HG03175 (cell line): ENCODE measurements around the gene OR1F1.
"Not testable (repeated sequence)": the region's sequence is repeated elsewhere in the genome, so short reads cannot be mapped to it uniquely, and the experiment has no call there.

Source experiments
- ATAC-seq: cut with Tn5 transposase; IDR thresholded peaks from one replicate; pipeline ENCODE4 v1.9.1; 2021; ENCODE audit warnings: mild to moderate bottlenecking, moderate library complexity; ENCODE audit not compliant: unreplicated experiment

OR1F1 gene

DNA sequence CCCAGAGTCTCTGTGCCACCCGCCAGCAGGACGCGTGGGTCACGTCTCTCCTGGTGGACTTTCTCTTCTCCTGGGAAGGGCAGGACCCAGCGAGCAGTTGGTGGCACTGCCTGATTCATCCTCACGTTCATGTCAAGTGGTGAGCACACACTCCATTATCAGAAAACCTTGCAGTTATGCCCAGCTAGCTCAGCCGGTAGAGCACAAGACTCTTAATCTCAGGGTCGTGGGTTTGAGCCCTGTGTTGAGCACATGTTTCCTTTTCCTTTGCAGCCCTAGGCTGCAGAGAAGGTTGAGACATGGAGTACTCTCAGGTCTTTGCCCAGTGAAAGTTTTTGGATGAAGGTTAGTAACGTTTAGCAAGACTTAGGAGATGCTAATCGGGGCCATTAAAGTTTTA, 8.0 kb downstream of the OR1F1 start:
- ATAC-seq: no peak

DNA sequence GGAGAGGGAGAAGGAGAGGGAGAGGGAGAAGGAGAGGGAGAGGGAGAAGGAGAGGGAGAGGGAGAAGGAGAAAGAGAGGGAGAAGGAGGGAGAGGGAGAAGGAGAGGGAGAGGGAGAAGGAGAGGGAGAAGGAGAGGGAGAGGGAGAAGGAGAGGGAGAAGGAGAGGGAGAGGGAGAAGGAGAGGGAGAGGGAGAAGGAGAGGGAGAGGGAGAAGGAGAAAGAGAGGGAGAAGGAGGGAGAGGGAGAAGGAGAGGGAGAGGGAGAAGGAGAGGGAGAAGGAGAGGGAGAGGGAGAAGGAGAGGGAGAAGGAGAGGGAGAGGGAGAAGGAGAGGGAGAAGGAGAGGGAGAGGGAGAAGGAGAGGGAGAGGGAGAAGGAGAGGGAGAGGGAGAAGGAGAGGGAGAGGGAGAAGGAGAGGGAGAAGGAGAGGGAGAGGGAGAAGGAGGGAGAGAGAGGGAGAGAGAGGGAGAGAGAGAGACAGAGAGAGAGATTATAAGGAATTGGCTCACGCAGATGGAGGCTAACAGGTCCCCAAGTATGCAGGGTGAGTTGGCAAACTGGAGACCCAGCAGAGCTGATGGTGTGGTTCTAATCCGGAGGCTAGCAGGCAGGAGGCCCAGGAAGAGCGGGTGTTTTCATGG, 9.8 kb downstream of the OR1F1 start:
- not testable (repeated sequence) for ATAC-seq

DNA sequence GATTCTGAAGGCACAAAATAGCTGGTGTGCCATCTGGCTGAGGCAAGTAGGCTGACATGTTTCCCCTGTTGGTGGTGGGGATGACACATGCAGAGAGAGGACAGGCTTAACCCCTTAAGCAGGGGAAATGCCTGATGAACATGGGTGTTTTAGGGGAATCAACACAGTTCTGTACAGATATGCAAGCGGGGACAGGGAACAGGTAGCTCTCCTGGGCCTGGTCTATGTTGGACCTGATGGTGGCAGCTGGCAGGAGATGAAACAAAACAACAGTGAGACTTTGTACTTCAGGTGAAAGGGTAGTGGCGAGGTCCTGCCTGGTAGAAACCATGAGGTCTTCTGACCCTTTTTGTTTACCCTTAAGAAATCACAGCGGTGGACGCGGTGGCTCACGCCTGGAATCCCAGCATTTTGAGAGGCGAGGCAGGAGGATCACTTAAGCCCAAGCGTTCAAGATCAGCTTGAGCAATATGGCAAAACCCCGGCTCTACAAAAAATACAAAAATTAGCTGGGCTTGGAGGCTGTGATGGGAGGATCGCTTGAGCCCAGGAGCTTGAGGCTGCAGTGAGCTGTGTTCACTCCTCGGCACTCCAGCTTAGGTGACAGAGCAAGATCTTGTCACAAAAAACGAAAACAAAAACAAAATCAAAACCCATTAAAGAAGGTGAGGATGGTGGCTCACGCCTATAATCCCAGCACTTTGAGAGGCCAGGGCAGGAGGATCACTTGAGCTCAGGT, 10.5 kb downstream of the OR1F1 start:
- ATAC-seq: no peak

DNA sequence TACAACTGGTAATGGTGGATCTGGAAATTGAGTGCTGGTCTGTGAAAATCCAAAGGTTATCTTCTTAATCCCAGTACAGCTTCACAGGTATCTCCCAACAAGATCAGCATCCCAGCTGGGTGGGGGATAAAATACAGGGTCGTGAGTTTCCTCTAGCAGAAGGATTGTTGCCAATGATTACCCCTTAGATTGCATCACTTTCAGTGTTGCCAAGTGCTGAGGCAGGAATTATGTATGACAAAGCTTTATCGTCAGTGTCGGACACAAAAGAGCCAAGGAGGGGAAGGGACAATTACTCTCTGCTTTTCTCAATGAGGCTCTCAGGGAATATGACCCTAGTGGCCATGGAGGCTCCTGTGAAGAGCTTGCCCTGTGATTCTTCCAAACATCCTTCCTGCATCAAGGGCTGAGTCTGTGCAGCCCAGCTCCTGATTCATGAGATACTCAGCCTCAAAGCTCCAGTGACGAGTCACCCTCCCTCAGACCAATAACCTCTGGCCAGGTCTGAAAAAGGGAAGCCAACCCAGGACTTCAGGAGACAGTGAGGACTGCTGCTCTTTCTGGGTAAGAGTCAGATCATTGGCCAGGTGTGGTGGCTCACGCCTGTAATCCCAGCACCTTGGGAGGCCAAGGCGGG, 15.0 kb downstream of the OR1F1 start:
- ATAC-seq: no peak

DNA sequence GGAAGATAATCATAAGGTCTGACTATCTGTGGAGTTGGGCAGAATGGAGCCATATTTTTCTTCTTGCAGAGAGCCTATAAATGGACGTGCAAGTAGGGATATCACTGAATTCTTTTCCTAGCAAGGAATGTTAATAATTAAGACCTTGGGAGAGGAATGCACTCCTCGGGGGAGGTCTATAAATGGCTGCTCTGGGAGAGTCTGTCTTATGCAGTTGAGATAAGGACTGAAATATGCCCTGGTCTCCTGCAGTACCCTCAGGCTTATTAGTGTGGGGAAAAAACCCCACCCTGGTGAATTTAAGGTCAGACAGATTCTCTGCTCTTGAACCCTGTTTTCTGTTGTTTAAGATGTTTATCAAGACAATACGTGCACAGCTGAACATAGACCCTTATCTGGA, 17.9 kb downstream of the OR1F1 start:
- ATAC-seq: not testable (repeated sequence)

DNA sequence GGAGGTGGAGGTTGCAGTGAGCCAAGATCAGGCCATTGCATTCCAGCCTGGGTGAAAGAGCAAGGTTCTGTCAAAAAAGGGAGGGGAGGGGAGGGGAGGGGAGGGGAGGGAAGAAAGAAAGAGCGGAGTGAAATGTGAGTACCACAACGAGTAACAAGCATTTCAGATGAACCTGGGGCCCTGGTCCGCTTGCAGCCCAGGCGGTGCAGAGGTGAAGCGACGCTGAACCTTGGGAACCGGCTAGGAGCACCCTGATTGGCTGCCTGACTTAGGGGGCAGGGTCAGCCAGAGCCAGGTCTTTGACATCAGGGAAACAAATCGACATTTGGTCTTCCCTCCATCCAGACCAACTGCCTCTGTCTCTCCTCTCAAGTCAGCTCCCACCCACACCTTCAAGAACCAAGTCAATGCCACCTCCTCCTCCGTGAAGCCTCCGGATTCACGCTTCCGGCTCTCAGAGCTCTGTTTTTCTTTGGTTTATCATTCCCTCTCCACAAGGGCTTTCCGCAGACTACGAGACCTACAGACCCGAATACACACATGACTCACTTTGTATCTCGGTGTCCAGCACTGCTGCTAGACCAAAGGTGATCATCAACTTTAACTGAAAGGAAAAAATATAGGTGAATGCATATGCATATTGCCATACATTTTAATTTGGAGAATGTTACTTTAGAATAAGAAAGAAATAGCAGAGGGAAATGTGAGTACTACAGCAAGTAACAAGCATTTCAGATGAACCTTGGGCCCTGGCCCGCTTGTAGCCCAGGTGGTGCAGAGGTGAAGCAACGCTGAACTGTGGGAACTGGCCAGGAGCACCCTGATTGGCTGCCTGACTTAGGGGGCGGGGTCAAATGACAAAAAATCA, 19.3 kb downstream of the OR1F1 start:
- ATAC-seq: no peak

DNA sequence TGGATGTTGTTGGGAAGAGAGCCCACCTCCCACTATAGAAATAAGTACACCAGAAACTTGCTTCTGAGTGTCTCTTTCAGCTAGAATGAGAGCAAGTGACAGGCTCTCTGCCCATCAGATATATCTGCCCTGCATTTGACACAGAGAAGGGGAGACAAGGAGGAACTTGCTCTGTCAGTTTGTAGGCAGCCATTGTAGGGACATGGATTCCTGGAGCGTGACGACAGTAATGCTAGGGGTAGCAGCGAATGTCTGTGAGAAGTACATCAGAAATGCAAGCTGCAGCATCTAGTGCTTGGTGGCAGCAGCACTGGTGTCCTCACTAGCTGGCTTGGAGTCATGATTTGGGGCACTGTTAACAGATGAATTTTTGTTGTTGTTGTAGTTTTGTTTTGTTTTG, 24.0 kb downstream of the OR1F1 start:
- no peak for ATAC-seq

DNA sequence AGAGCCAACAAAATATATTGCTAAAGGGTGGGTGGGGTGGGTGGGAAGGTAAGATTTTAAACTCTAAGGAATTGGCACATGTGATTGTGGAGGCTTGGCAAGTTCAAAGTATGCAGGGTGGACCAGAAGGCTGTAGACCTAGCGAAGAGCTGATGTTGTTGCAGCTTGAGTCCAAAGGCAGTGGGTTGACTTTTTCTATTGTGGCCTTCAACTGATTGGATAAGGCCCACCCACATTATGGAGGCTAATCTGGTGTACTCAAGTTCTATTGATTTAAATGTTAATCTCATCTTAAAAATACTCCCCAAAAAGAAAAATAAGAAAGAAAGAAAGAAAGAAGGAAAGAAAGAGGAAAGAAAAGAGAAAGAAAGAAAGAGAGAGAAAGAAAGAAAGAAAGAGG, 24.6 kb downstream of the OR1F1 start:
- ATAC-seq: no peak

DNA sequence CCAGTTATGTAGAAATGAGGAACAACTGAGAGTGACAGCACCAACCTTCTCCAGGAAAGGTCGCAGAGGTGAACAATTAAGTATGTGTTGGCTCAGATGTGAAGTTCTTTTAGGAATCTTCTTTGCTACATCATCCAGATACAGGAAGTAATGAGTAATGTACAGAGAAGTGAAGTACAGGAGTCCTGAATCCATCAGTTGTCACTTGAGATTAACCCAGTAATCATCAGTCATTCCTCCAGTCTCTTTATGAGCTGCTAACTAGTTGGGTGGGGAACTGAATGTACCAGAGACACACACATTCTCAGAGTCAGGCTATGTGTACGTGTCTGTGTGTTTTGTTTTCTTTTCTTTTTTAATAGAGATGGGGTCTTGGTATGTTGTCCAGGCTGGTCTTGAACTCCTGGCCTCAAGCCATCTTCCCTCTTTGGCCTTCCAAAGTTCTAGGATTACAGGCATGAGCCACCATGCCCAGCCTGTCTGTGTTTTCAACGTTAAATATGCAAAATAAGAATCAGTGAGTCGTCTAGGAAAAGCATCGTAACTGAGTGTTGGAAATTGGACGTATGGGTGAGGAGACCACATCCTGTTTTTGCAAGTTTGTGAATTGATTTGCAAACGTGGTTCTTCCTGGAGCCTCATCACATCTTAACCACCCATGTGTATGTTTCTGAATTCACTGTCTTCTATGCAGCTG, 27.0 kb downstream of the OR1F1 start:
- no peak for ATAC-seq

DNA sequence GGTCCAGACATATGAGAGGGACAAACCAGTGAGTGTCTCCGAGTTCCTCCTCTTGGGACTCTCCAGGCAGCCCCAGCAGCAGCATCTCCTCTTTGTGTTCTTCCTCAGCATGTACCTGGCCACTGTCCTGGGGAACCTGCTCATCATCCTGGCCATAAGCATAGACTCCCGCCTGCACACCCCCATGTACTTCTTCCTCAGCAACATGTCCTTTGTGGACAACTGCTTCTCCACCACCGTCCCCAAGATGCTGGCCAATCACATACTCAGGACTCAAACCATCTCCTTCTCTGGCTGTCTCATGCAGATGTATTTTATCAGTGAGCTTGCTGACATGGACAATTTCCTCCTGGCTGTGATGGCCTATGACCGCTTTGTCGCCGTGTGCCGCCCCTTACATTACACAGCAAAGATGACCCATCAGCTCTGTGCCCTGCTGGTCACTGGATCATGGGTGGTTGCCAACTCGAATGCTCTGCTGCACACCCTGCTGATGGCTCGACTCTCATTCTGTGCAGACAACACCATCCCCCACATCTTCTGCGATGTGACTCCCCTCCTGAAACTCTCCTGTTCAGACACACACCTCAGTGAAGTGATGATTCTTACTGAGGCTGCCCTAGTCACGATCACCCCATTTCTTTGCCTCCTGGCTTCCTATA, 27.7 kb downstream of the OR1F1 start:
- no peak for ATAC-seq

DNA sequence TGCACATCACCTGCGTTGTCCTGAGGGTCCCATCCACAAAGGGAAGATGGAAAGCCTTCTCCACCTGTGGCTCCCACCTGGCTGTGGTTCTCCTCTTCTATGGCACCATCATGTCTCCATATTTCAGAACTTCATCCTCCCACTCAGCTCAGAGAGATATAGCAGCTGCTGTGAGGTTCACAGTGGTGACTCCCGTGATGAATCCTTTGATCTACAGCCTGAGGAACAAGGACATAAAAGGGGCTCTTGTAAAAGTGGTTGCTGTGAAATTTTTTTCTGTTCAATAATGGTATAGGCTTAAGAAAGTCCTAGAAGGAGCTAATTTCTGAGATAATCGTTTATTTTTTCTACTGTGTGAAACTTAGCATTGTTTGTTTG, 28.2 kb downstream of the OR1F1 start:
- ATAC-seq: no peak

DNA sequence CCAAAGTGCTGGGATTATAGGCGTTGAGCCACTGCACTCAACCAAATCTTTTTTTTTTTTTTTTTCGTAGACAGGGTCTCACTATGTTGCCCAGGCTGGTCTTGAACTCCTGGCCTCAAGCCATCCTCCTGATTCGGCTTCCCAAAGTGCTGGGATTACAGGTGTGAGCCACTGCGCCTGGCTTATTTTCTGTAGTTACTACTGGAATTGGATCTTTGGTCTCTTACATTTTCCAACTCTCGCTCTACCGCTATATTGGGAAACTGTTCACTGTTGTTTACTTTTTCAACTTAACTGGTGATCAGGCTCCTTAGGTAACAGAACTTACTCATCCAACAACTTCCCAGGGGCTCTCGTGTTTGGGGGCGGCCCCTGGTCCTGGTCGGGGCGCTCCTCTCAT, 32.8 kb downstream of the OR1F1 start:
- no peak for ATAC-seq

DNA sequence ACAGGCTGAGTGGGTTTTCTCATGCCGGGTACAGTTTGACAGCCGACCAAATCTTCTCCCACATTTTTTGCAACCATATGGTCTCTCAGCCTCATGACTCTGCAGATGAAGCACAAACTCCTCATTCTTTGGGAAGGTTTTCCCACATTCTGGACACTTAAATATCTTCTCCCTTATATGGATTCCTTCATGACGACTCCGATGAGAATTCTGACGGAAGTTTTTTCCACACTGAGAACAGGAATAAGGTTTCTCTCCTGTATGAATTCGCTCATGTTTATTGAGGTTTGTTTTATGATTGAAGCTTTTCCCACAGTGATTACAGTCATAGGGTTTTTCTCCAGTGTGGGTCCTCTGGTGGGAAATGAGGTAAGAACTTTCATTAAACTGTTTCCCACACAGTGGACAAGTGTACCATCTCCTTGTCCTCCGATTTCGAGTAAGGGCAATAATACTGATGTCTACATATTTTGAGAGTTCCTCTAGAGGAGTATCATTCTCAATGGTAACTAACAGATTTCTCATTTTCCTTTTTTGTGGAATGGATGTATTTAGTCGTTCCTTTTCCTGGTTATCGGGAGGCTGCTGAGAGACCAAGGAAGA, 36.0 kb downstream of the OR1F1 start:
- ATAC-seq: no peak

DNA sequence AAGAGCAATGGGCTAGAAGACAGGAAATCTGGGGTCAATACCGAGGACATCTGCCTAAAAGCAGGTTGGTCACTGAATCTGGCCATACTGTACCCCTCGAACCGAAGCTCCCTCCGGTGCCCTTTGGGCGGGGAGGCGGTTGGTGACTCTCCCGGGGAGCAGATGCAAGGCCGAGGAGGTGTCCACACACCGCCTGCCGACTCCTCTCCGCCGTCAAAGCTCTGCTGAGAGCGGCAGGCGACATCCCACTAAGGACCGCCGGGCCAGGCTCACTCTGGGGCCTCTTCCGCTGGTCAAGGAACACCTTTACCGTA, 46.5 kb downstream of the OR1F1 start:
- ATAC-seq: no peak

DNA sequence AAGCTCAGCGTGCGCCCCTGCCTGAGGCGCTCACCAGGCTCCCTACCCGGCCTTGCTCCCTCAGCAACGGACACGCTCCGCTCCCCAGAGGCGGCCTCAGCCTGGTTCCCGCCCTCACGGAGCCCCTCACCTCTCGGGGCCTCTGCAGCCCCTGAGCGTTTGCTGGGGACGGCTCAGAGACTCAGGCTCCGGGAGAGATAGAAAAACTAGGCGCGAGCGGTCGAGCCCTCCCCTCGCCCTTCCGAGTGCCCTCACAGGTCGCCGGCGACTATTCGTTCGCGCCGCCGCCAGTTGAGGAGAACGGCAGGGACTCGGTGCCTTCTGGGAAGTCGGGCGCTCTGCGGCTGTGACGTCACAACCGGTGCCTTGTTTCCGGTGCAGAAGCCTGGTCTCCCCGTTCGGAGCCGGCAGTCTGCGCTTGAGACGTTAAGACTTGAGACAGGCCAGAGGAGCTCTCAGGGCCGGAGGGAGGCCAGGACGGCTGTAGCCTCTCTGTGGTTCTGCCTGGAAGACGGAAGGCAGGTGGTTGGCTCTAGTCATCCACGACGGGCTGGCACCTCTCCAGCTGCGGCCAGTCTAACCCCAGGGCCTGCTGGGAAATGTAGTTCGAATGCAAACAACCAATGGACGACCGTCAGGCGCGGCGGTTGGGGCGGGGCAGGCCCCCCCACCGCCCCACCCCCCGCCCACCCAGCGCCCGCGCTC, 47.0 kb downstream of the OR1F1 start, which contains the start of gene ZNF200:
TSS of gene ZNF200 (minus strand) at position 302 of the 705 bp plus-strand sequence. CDS start 1,403 bp downstream, outside the sequence.
- peak; percentile 90 for ATAC-seq

DNA sequence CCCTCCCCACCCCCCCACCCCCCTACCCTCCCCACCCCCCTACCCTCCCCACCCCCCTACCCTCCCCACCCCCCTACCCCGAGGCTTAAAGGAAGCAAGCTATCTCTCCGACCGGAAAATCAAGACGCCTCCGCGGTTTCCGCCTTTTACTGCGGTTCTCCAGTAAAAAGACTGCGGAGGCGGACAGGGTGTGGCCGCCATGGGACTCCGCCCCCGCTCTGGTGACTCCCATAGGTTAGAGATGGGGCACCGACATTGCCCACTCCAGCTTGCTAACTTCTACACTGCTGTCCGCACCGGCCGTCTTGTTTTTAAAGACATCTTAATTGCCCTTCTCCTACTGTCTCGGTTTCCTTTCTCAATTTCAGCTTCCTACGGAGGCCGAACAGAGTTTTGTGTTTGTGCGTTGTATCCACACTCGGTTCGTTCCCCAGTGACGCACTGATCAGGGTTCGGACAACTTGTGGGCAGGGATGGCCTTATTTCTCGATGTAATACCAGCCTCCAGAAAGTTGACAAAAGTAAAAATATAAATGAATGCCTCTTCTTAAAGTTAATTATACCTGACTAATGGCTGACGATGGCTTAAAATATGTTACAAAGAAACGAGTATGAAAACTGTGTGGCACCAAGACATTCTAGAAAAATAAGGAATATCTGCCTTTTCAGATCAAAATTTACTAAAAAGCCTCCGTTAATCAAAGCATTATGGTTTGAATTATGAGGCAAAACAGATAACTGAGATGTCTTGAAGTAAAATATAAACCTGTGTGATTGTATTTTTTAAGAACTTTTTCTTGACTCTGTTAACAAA, 48.1 kb downstream of the OR1F1 start:
- ATAC-seq: no peak

DNA sequence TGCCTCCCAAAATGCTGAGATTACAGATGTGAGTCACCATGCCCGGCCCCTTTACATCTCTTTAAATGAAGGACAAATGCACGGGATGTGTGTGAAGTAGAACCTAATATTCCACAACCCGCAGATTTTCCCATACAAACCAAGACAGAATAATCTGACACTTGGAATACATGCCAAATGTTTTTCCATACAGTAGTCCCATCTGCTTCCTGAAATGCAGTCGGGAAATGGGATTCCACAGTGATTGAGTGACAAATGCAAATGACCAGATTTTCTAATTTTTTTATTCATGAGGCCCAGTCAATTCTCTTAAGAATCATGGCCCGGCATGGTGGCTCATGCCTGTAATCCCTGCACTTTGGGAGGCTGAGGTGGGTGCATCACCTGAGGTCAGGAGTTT, 53.8 kb downstream of the OR1F1 start:
- ATAC-seq: no peak

DNA sequence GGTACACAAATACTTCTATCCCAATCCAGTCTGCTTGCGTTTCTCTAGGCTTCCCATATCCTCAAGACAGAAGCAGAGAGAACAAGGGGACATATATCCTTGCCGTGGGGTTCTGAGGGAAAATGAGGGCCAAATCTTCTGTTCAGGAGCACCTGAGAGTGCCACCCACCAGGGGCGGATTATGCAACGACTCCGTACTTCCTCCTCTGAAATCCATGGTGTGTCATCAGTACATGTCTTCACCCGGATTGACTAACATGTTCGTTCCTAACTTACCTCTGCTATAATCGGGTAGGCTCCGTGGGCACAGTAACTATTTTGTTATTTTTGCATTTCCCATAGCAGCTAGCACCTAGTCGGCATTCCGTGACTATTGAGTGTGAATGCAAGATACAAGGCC, 54.7 kb downstream of the OR1F1 start:
- no peak for ATAC-seq
